Testis (tissue), 3 donors: ENCODE data around the gene BACH1. TPM values are rescaled to one million over a fixed set of nuclear protein-coding genes. Genes with fewer than 3 reads are reported as not detected.

Experiments used
- DNase-seq: peaks from one replicate; pipeline ENCODE4 v3.0.0-alpha.2; 2019
- H3K27ac ChIP-seq, 2 donors: fragments of 200-600 bp; sonication (generic); one replicate each; pipeline ENCODE4 v1.5.1; 2019
- H3K27me3 ChIP-seq: fragments of 200-600 bp; sonication (generic); one replicate; pipeline ENCODE4 v1.5.1; 2019
- H3K36me3 ChIP-seq: fragments of 200-600 bp; sonication (generic); one replicate; pipeline ENCODE4 v1.5.1; 2017; ENCODE audit warnings: low read depth; ENCODE audit errors: missing control alignments
- H3K4me1 ChIP-seq: fragments of 200-600 bp; sonication (generic); one replicate; pipeline ENCODE4 v1.5.1; 2019
- H3K4me3 ChIP-seq, 2 donors: fragments of 200-600 bp; sonication (generic); one replicate each; pipeline ENCODE4 v1.5.1; 2017 to 2019
- H3K9me3 ChIP-seq: fragments of 200-600 bp; sonication (generic); one replicate; pipeline ENCODE4 v1.5.1; 2017
- POLR2A ChIP-seq: fragments of 450-650 bp; IDR thresholded peaks from one replicate; pipeline ENCODE4 v1.6.1; 2017; ENCODE audit warnings: antibody characterized with exemption, mild to moderate bottlenecking, moderate library complexity
- WGBS, 2 donors: methylation state at CpG; one replicate each; pipeline ENCODE4 v1.1.5; 2018; 5-methylcytosine and 5-hydroxymethylcytosine counted together
- intact Hi-C: fragments of 100-400 bp; cut with DNase I; formaldehyde crosslinking; loops from one replicate; pipeline ENCODE4 v1.15.1; 2023; ENCODE audit warnings: low total_unique reads
- polyA plus RNA-seq: library from polyadenylated mRNA; stranded (reverse); fragments of 350-450 nt; fragmentation: Illumina TruSeq; extraction: RNeasy Lipid Tissue Mini Kit (QIAGEN cat#74804); gene quantifications from one replicate; pipeline ENCODE4 v1.2.3, GENCODE V29; 2014; ENCODE audit warnings: low read depth, low replicate concordance; ENCODE audit not compliant: insufficient read depth
- total RNA-seq, 2 donors: library from RNA; depleted of rRNA; stranded (reverse); fragments of >200 nt; gene quantifications; one replicate each; pipeline ENCODE4 v1.2.3, GENCODE V29; 2016
- TF ChIP-seq, protein P1 (sequence below), 3 experiments: fragments of 450-650 bp in 2 of 3; fragments of 200-600 bp in 1 of 3; sonication (generic) in 1 of 3; IDR thresholded peaks; one replicate each; pipeline ENCODE4 v1.5.1; 2016 to 2019; ENCODE audit warnings: antibody characterized with exemption in 3 of 3, mild to moderate bottlenecking in 2 of 3, moderate library complexity in 1 of 3

Gene BACH1
- total and polyA plus RNA-seq, 3 donors from 2014 or later = 41.9 to 57.7 (median 43.9) TPM

- intact Hi-C loops = no loop called here
Measured at GRCh38 chr21:29321932-29322928, 23.5 kb downstream of the BACH1 start.

DNA sequence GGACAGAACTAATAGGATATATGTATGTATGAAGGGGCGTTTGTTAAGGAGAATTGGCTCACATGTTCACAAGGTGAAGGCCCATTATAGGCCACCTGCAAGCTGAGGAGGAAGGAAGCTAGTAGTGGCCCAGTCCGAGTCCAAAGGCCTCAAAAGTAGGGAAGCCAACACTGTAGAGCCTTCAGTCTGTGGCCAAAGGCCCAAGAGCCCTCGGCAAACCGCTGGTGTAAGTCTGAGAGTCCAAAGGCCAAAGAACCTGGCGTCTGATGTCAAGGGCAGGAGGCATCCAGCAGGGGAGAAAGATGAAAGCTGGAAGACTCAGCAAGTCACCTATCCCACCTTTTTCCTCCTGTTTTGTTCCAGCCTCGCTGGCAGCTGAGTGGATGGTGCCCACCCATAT lies 24.5 kb downstream of the BACH1 start:
- Histone ChIP-seq H3K36me3 (no peaks in the 10 kb centered on the region), H3K27ac (no peak overlapping the region), H3K27me3 (no peaks in the 10 kb centered on the region), H3K4me1 (no peaks in the 10 kb centered on the region), H3K9me3 (no peaks in the 10 kb centered on the region), H3K4me3 (no peak overlapping the region)
- DNase-seq = no peak
- TF ChIP-seq, protein P1, sequence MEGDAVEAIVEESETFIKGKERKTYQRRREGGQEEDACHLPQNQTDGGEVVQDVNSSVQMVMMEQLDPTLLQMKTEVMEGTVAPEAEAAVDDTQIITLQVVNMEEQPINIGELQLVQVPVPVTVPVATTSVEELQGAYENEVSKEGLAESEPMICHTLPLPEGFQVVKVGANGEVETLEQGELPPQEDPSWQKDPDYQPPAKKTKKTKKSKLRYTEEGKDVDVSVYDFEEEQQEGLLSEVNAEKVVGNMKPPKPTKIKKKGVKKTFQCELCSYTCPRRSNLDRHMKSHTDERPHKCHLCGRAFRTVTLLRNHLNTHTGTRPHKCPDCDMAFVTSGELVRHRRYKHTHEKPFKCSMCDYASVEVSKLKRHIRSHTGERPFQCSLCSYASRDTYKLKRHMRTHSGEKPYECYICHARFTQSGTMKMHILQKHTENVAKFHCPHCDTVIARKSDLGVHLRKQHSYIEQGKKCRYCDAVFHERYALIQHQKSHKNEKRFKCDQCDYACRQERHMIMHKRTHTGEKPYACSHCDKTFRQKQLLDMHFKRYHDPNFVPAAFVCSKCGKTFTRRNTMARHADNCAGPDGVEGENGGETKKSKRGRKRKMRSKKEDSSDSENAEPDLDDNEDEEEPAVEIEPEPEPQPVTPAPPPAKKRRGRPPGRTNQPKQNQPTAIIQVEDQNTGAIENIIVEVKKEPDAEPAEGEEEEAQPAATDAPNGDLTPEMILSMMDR (IDR thresholded peaks at IDR 0.05) = no peak
- no peak for TF ChIP-seq POLR2A
- intact Hi-C loops = no loop called here
- WGBS, 2 donors = 93 to 96% methylated on average over 6 of the region's 6 CpGs

More at GRCh38 chr21:29321932-29322928, 23.5 kb downstream of the BACH1 start:
- TF ChIP-seq, protein P1 (IDR thresholded peaks at IDR 0.05) = no peak
- no peak for TF ChIP-seq POLR2A
- Histone ChIP-seq H3K27ac (no peak overlapping the region), H3K36me3 (no peaks in the 10 kb centered on the region), H3K4me1 (no peaks in the 10 kb centered on the region), H3K27me3 (no peaks in the 10 kb centered on the region), H3K4me3 (no peak overlapping the region), H3K9me3 (no peaks in the 10 kb centered on the region)
- 86 to 87% methylated on average over 11 of the region's 11 CpGs for WGBS, 2 donors
- no peak for DNase-seq

GRCh38 chr21:29326914-29327554 lies 28.3 kb downstream of the BACH1 start:
- DNase-seq = no peak
- H3K4me3 ChIP-seq = no peak overlapping the region
- H3K36me3 ChIP-seq = no peaks in the 10 kb centered on the region
- H3K9me3 ChIP-seq = no peaks in the 10 kb centered on the region
- no peaks in the 10 kb centered on the region for H3K27me3 ChIP-seq
- TF ChIP-seq POLR2A = no peak
- no peaks in the 10 kb centered on the region for H3K4me1 ChIP-seq
- intact Hi-C loops = no loop called here
- no peak overlapping the region for H3K27ac ChIP-seq
- WGBS, 2 donors = 93 to 94% methylated on average over 10 of the region's 10 CpGs

GRCh38 chr21:29329406-29329805 lies 30.7 kb downstream of the BACH1 start:
- TF ChIP-seq, protein P1 (IDR thresholded peaks at IDR 0.05) = no peak
- no peak for TF ChIP-seq POLR2A

DNA sequence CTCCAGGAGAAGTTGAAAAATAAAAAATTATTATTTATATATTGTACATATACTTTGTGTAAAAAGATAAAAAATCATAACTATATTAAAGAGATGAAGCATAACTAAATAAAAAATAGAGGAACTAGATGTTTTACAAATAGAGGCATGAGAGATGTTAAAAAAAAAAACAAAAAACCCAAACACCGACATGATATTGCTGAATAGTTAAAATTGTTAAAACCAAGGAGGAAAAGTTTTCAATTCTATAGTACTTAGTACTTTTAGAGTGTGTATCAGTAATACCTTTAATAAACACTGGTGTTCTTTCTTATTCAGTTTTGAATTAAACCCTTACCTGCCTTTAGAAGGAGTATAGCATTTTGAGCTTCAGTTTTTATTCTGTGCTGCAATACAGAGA lies 32.1 kb downstream of the BACH1 start:
- intact Hi-C loops = no loop called here
- no peaks in the 10 kb centered on the region for H3K36me3 ChIP-seq
- 86 to 91% methylated on average over 1 of the region's 1 CpG for WGBS, 2 donors

More at GRCh38 chr21:29329406-29329805, 30.7 kb downstream of the BACH1 start:
- no peaks in the 10 kb centered on the region for H3K36me3 ChIP-seq
- WGBS, 2 donors = 94 to 96% methylated on average over 5 of the region's 5 CpGs
- H3K4me1 ChIP-seq = no peaks in the 10 kb centered on the region
- DNase-seq = no peak
- no peaks in the 10 kb centered on the region for H3K9me3 ChIP-seq
- H3K4me3 ChIP-seq = no peak overlapping the region
- H3K27me3 ChIP-seq = no peaks in the 10 kb centered on the region
- intact Hi-C loops = no loop called here
- no peak overlapping the region for H3K27ac ChIP-seq

More for the DNA sequence above, 32.1 kb downstream of the BACH1 start:
- Histone ChIP-seq H3K27ac (no peak overlapping the region), H3K9me3 (no peaks in the 10 kb centered on the region), H3K4me3 (no peak overlapping the region), H3K4me1 (no peaks in the 10 kb centered on the region), H3K27me3 (no peaks in the 10 kb centered on the region)
- no peak for DNase-seq
- TF ChIP-seq POLR2A = no peak
- TF ChIP-seq, protein P1 (IDR thresholded peaks at IDR 0.05) = no peak
